Activated naive CD4-positive, alpha-beta T cell treated with anti-CD3 and anti-CD28 coated beads, Interleukin-2, amount 10 ng/mL, durations not matched to agents 7 days and 5 days (primary cell): ENCODE measurements around the gene CRIP2.

Experiments
- CTCF ChIA-PET: fragments of 350-600 bp; sonication (Branson Sonifier 250); formaldehyde crosslinking; loops from one replicate; lab custom pipeline; 2021; ENCODE audit warnings: antibody characterized with exemption; lab: Charles Lee
- DNase-seq: peaks from one replicate; pipeline ENCODE4 v3.0.0-alpha.2; 2020
- H3K27ac Mint-ChIP-seq: one replicate; pipeline ENCODE4 v1.8.0; 2021; ENCODE audit warnings: mild to moderate bottlenecking, moderate library complexity, mixed read lengths
- H3K27me3 Mint-ChIP-seq: one replicate; pipeline ENCODE4 v1.8.0; 2021; ENCODE audit warnings: mild to moderate bottlenecking, mixed read lengths
- H3K36me3 Mint-ChIP-seq: one replicate; pipeline ENCODE4 v1.8.0; 2021; ENCODE audit warnings: mixed read lengths
- H3K4me1 Mint-ChIP-seq: one replicate; pipeline ENCODE4 v1.8.0; 2021; ENCODE audit warnings: mixed read lengths
- H3K4me3 Mint-ChIP-seq: one replicate; pipeline ENCODE4 v1.8.0; 2021; ENCODE audit warnings: mild to moderate bottlenecking, moderate library complexity, mixed read lengths
- H3K9me3 Mint-ChIP-seq: one replicate; pipeline ENCODE4 v1.8.0; 2021; ENCODE audit warnings: mixed read lengths

CRIP2 gene

GRCh38 chr14:105496831-105497591, 22.4 kb downstream of the CRIP2 start:
- no peak overlapping the region for H3K27ac Mint-ChIP-seq
- H3K9me3 Mint-ChIP-seq = no peaks in the 10 kb centered on the region
- H3K36me3 Mint-ChIP-seq = no peaks in the 10 kb centered on the region
- peaks cover 7% of the 10 kb centered on the region for H3K4me1 Mint-ChIP-seq
- no peak for DNase-seq
- no peaks in the 10 kb centered on the region for H3K27me3 Mint-ChIP-seq
- CTCF ChIA-PET = no interaction called here
- no peak overlapping the region for H3K4me3 Mint-ChIP-seq

GRCh38 chr14:105497671-105498429, 23.2 kb downstream of the CRIP2 start:
- no peaks in the 10 kb centered on the region for H3K9me3 Mint-ChIP-seq
- peak; percentile 19 for DNase-seq
- CTCF ChIA-PET = no interaction called here

DNA sequence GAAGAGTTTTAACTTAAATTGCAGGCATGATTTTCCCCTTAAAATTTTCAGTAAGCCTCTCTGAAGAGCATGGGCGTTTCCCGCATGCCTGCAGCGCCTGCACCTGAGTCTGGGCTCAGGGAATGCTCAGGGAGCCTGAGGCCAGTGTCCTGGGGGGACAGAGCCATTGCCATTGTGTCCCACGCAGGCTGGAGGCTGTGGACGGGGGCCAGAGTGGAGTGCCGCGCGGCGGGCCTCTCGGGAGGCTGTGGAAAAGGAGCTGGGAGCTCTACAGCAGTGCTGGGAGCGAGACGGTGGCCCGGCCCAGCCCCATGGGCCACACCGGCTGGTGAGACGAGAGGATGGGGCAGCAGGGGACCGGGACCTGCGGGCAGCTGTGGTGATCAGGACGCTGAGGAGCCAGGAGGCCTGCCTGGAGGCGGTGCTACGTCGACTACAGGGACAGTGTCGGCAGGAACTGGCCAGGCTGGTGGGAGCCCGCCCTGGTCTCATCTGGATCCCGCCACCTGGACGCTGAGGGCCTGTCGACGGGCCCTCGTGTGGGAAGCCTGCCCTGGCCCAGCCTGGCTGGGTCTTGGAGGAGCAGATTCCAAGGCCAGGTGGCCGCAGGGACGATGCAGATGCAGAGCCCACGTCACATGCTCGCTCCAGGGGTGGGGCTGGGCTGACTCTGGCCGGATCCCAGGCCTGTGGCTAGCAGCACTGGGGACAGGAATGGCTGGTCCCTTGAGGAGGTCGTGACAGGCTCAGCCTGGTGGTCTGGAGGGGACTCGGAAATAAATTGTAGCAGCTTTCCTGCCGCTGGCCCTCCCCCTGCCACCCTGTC, 24.0 kb downstream of the CRIP2 start:
- H3K9me3 Mint-ChIP-seq = no peaks in the 10 kb centered on the region
- CTCF ChIA-PET = interaction anchor here (1.0 kb wide), 1 partner anchor 18 kb away, joined by 4 read pairs; no protein-coding TSS in a partner anchor
- H3K36me3 Mint-ChIP-seq = no peaks in the 10 kb centered on the region
- peak overlapping the region; percentile 5 for H3K27ac Mint-ChIP-seq
- DNase-seq = no peak
- peaks cover under 1% of the 10 kb centered on the region for H3K4me1 Mint-ChIP-seq
- H3K27me3 Mint-ChIP-seq = peaks cover 11% of the 10 kb centered on the region
- H3K4me3 Mint-ChIP-seq = no peak overlapping the region

More at GRCh38 chr14:105497671-105498429, 23.2 kb downstream of the CRIP2 start:
- Mint-ChIP-seq H3K27ac (no peak overlapping the region), H3K4me3 (no peak overlapping the region), H3K36me3 (no peaks in the 10 kb centered on the region), H3K4me1 (peaks cover 5% of the 10 kb centered on the region), H3K27me3 (peaks cover 5% of the 10 kb centered on the region)

GRCh38 chr14:105499256-105500035, 24.8 kb downstream of the CRIP2 start:
- DNase-seq = no peak
- H3K4me3 Mint-ChIP-seq = no peak overlapping the region
- H3K9me3 Mint-ChIP-seq = no peaks in the 10 kb centered on the region
- H3K27ac Mint-ChIP-seq = no peak overlapping the region
- peaks cover 15% of the 10 kb centered on the region for H3K27me3 Mint-ChIP-seq
- CTCF ChIA-PET = interaction anchor here (1.0 kb wide), 1 partner anchor 19 kb away, joined by 4 read pairs; no protein-coding TSS in a partner anchor
- H3K4me1 Mint-ChIP-seq = no peaks in the 10 kb centered on the region
- H3K36me3 Mint-ChIP-seq = no peaks in the 10 kb centered on the region

GRCh38 chr14:105500036-105500725, 25.6 kb downstream of the CRIP2 start:
- H3K4me1 Mint-ChIP-seq = no peaks in the 10 kb centered on the region
- no peaks in the 10 kb centered on the region for H3K9me3 Mint-ChIP-seq
- CTCF ChIA-PET = no interaction called here
- H3K4me3 Mint-ChIP-seq = no peak overlapping the region
- no peak for DNase-seq
- no peaks in the 10 kb centered on the region for H3K36me3 Mint-ChIP-seq
- H3K27me3 Mint-ChIP-seq = peaks cover 20% of the 10 kb centered on the region
- no peak overlapping the region for H3K27ac Mint-ChIP-seq

DNA sequence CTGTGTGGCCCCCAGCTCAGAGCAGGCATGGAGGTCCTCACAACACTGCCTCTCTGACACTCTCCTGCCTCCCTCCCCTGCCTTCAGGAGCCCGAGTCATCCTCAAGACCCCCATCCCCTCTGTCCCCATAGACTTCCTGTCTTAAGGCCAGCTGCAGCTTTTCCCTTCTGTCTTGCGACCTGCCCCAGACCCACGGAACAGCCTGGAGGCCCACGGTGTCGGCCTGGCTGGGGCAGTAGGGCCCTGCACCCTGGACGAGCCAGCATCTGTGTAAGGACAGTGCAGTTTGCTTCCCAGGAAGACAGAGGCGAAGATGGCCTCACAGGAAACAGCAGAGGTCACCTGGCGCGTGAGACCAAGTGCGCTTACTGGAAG, 26.1 kb downstream of the CRIP2 start:
- Mint-ChIP-seq H3K4me1 (no peaks in the 10 kb centered on the region), H3K36me3 (no peaks in the 10 kb centered on the region), H3K4me3 (no peak overlapping the region), H3K27me3 (peaks cover 22% of the 10 kb centered on the region), H3K27ac (no peak overlapping the region), H3K9me3 (no peaks in the 10 kb centered on the region)
- CTCF ChIA-PET = no interaction called here
- no peak for DNase-seq

DNA sequence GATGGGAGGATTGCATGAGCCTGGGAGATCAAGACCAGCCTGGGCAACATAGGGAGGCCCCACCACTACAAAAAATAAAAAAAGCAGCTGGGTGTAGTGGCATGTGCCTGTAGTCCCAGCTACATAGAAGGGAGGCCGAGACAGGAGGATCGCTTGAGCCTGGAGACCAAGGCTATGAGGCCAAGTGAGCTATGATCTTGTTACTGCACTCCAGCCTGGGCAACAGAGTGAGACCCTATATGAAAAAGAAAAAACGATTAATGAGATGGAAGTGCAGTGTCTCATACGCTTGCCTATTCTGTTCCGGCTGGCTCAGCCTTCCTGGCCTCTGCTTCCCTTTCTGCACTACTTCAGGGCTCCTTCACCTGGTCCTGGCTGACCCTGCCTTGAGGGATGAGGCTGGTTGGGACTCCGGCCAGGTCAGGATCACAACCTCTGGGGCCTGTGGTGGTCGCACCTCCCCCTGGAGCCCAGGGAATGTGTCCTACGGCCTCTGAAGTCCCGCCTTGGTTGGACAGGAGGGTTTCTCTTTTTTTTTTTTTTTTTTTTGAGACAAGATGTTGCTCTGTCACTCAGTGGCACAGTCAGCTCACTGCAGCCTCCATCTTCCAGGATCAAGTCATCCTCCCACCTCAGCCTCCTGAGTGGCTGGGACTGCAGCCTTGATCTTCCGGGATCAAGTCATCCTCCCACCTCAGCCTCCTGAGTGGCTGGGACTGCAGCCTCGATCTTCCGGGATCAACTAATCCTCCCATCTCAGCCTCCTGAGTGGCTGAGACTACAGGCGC, 27.1 kb downstream of the CRIP2 start:
- no peaks in the 10 kb centered on the region for H3K4me1 Mint-ChIP-seq
- H3K27me3 Mint-ChIP-seq = peaks cover 30% of the 10 kb centered on the region
- H3K9me3 Mint-ChIP-seq = no peaks in the 10 kb centered on the region
- no peaks in the 10 kb centered on the region for H3K36me3 Mint-ChIP-seq
- no peak for DNase-seq
- no peak overlapping the region for H3K27ac Mint-ChIP-seq
- CTCF ChIA-PET = no interaction called here
- no peak overlapping the region for H3K4me3 Mint-ChIP-seq

DNA sequence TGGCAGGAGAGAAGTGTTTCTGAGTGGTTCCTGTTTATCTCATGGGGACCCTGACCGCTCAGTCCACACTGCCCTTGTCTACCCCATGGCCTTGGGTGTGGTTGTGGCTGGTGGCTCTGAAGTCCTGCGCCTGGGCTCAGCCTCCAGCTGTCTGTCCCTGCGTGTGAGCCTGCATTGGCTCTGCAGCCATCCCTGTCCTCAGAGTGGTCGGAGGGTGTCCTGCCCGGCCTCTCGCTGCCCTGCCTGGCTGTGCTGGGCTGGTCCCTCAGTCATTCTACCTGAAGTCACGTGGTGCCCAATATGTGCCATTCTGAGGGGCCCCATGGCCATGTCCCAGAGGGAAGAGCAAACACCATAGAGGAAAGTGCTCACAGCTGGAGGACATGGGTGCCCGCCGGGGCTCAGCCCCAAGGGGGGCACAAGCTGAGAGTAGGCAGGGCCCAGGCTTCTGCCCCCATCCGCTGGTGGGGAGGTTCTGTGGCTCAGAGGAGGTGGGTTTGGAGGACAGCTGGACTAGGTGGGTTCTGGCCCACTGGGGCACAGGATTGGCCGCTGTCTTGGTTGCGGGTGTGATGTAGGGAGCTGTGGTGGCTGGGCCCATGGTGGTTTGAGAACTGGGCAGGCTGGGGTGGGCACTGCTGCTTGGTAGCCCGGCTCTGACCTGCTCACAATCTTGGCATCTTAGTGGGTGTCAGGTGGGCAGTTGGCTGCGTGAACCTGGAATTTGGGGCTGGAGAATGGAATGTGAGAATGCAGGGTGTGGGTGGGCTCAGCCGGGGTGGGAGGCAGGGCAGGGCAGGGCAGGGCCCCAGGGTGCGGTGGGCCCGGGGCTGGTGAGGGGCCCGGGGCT, 28.1 kb downstream of the CRIP2 start:
- CTCF ChIA-PET = no interaction called here
- no peaks in the 10 kb centered on the region for H3K36me3 Mint-ChIP-seq
- DNase-seq = no peak
- H3K4me3 Mint-ChIP-seq = no peak overlapping the region
- no peaks in the 10 kb centered on the region for H3K9me3 Mint-ChIP-seq
- peaks cover 2% of the 10 kb centered on the region for H3K4me1 Mint-ChIP-seq
- peaks cover 39% of the 10 kb centered on the region for H3K27me3 Mint-ChIP-seq
- H3K27ac Mint-ChIP-seq = no peak overlapping the region

DNA sequence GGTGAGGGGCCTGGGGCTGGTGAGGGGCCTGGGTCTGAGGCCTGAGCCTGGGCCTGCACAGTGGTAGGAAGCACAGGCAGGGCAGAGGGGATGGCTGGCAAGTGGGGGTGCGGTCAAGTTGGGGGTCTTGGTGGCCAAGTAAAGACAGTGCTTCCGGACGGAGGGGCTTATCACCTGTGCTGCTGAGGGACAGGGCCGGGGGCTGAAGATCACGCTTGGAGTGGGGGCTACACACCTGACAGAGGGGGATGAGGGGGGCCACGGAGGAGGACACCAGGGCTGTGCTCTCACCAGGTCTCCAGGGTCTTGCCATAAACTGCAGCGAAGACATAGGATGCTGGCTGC, 28.6 kb downstream of the CRIP2 start:
- Mint-ChIP-seq H3K27ac (no peak overlapping the region), H3K4me3 (no peak overlapping the region), H3K9me3 (no peaks in the 10 kb centered on the region), H3K36me3 (no peaks in the 10 kb centered on the region), H3K27me3 (peaks cover 45% of the 10 kb centered on the region), H3K4me1 (peaks cover 6% of the 10 kb centered on the region)
- no peak for DNase-seq
- CTCF ChIA-PET = no interaction called here

DNA sequence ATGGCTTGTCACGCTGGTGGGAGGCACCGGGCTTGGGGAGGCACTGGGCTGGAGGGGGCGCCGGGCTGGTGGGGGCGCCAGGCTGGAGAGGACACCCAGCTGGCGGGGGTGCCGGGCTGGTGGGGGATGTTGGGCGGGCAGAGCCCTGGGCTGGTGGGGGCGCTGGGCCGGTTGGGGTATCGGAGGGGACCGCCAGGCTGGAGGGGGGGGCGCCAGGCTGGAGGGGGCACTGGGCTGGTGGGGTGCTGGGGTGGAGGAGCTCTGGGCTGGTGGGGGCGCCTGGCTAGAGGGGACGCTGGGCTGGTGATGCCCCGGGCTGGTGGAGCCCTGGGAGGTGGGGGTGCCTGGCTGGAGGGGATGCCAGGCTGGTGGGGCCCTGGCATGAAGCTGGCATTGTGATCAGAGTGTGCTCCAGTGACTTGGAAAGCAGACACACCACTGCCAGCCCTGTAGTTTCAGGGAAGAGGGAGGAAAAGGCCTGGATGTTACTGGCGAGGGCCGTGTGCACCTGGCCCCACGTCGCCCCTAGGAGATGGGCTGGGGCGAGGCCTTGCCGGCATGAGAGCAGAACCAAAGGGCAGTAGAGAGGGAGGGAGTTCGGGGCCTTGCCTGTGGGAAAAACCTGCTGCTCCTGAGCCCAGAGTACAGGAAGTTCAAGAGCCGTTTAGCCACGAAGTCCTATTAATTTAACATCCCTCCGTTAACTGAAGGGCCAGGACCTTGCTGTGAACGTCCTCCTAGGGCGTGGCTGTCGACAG, 29.5 kb downstream of the CRIP2 start:
- no peak overlapping the region for H3K27ac Mint-ChIP-seq
- H3K36me3 Mint-ChIP-seq = no peaks in the 10 kb centered on the region
- no peak overlapping the region for H3K4me3 Mint-ChIP-seq
- no peak for DNase-seq
- CTCF ChIA-PET = no interaction called here
- peaks cover 50% of the 10 kb centered on the region for H3K27me3 Mint-ChIP-seq
- peaks cover 8% of the 10 kb centered on the region for H3K4me1 Mint-ChIP-seq
- no peaks in the 10 kb centered on the region for H3K9me3 Mint-ChIP-seq

DNA sequence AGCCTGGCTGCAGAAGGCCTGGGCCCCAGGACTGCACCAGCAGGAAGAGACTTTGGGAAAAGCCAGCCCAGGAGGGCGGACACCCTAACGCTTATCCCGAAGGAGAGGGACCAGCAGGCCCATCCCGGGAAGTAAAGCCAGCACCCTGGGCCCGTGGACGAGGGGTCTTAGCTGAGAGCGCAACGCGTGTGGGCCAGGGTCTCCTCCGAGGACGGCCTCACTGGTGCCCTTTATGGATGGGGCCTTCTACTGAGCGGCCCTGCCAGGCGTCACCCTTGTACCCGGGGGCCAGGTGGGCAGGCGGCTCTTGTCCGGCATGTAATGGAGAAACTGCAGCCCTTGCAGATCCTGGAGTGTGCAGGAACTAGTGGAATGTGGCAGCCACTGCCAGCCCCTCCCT, 30.5 kb downstream of the CRIP2 start:
- Mint-ChIP-seq H3K4me1 (peaks cover 8% of the 10 kb centered on the region), H3K9me3 (no peaks in the 10 kb centered on the region)

More for the DNA sequence above, 30.5 kb downstream of the CRIP2 start:
- Mint-ChIP-seq H3K36me3 (no peaks in the 10 kb centered on the region), H3K4me3 (no peak overlapping the region), H3K27ac (no peak overlapping the region), H3K27me3 (peaks cover 57% of the 10 kb centered on the region)
- no peak for DNase-seq
- CTCF ChIA-PET = no interaction called here
